K562 (cell line): ENCODE results near the gene CRKL. TPM values are rescaled to one million over a fixed set of nuclear protein-coding genes. Genes with fewer than 3 reads are reported as not detected.
A peak's percentile ranks its signal among the peaks of the same experiment; 100 is the strongest.

Experiments used
- ATAC-seq: fragments of 200-7000 bp; cut with Tn5 transposase; 3 replicates; pipeline ENCODE4 v1.9.1; 2020; ENCODE audit warnings: moderate library complexity
- BruUV-seq: library from RNA; stranded (reverse); fragments of 400-500 nt; replicated peaks from 2 replicates; lab custom pipeline; 2021; lab: Mats Ljungman, UMichigan
- CTCF ChIA-PET: fragments of 300-600 bp; formaldehyde crosslinking; extraction: SDS; loops from one replicate; lab custom pipeline; 2021; ENCODE audit warnings: low intra/inter-chr PET ratio; lab: Yijun Ruan, JAX
- POLR2A ChIA-PET: fragments of 300-600, 350-650 bp; sonication (Branson Sonifier 250); formaldehyde crosslinking; extraction: SDS; loops from one replicate; lab custom pipeline; 2021; ENCODE audit warnings: antibody characterized with exemption, inconsistent platforms; lab: Yijun Ruan, JAX
- DNase-seq, 4 experiments: peaks; one replicate each; pipeline versions ENCODE4 v3.0.0 to v3.0.0-alpha.2; 2011 to 2018; ENCODE audit warnings: low spot score in 3 of 4, mixed read lengths in 3 of 4; ENCODE audit errors: extremely low read depth in 1 of 4
- FAIRE-seq: peaks from 2 replicates; lab custom pipeline; 2011; peaks lifted over from hg19 to GRCh38; lab: Jason Lieb, UNC
- H2AFZ ChIP-seq: 2 replicates; pipeline ENCODE4 v1.6.0; 2011; ENCODE audit warnings: low read depth, low read length, control low read depth, inconsistent platforms
- H3K27ac ChIP-seq: fragments of 200-600 bp; 3 replicates; pipeline ENCODE4 v1.8.0; 2011; ENCODE audit warnings: low read depth, mild to moderate bottlenecking, control low read depth, inconsistent platforms, low read length, moderate library complexity, mixed read lengths; ENCODE audit errors: extremely low read depth
- H3K27me3 ChIP-seq, 2 experiments: fragments of 300-600 bp in 1 of 2; 2 replicates in 1 of 2; 3 replicates in 1 of 2; pipeline versions ENCODE4 v1.6.0 to v1.8.0; 2011; ENCODE audit warnings: inconsistent platforms in 2 of 2, low read length in 2 of 2, mild to moderate bottlenecking in 1 of 2, mixed read lengths in 1 of 2, moderate library complexity in 1 of 2; ENCODE audit not compliant: control insufficient read depth in 2 of 2, insufficient read depth in 2 of 2
- H3K36me3 ChIP-seq: fragments of 300-600 bp; 3 replicates; pipeline ENCODE4 v1.8.0; 2011; ENCODE audit warnings: mild to moderate bottlenecking, low read length, inconsistent platforms; ENCODE audit not compliant: control insufficient read depth, insufficient read depth
- H3K4me1 ChIP-seq, 2 experiments: fragments of 200-600 bp in 1 of 2; replicated peaks in 1 of 2; 2 replicates in 1 of 2; 3 replicates in 1 of 2; pipeline versions ENCODE4 v1.5.1 to v1.8.0; 2011; ENCODE audit warnings: inconsistent platforms in 2 of 2, low read length in 2 of 2, mild to moderate bottlenecking in 1 of 2, mixed read lengths in 1 of 2, moderate library complexity in 1 of 2; ENCODE audit not compliant: control insufficient read depth in 2 of 2, insufficient read depth in 2 of 2
- H3K4me2 ChIP-seq: 2 replicates; pipeline ENCODE4 v1.6.1; 2011; ENCODE audit warnings: low read length, control low read depth, inconsistent platforms, mixed read lengths; ENCODE audit not compliant: insufficient read depth
- H3K4me3 ChIP-seq: fragments of 200-600 bp; sonication (generic), shearing (Covaris generic); 2 replicates; pipeline ENCODE4 v1.5.1; 2016; ENCODE audit warnings: control low read depth, inconsistent platforms
- H3K79me2 ChIP-seq: fragments of 200-600 bp; 3 replicates; pipeline ENCODE4 v1.8.0; 2011; ENCODE audit warnings: low read length, inconsistent platforms; ENCODE audit not compliant: control insufficient read depth, insufficient read depth
- H3K9ac ChIP-seq, 2 experiments: 2 replicates each; pipeline versions ENCODE4 v1.6.0 to v1.6.1; 2011; ENCODE audit warnings: low read depth in 2 of 2, low read length in 2 of 2, control low read depth in 1 of 2, inconsistent platforms in 1 of 2, mild to moderate bottlenecking in 1 of 2, mixed read lengths in 1 of 2; ENCODE audit not compliant: insufficient read depth in 1 of 2
- H3K9me1 ChIP-seq: one replicate; pipeline ENCODE4 v1.6.0; 2011; ENCODE audit warnings: inconsistent platforms, mild to moderate bottlenecking, low read length, moderate library complexity; ENCODE audit not compliant: control insufficient read depth, insufficient read depth
- H3K9me3 ChIP-seq: replicated peaks from 2 replicates; pipeline ENCODE4 v1.5.1; 2011; ENCODE audit warnings: low read depth, low read length, inconsistent platforms; ENCODE audit not compliant: control insufficient read depth, insufficient read depth
- H4K20me1 ChIP-seq: replicated peaks from 2 replicates; pipeline ENCODE4 v1.6.1; 2011; ENCODE audit warnings: low read length, inconsistent platforms, mixed read lengths; ENCODE audit not compliant: control insufficient read depth, insufficient read depth
- ATF1 ChIP-seq, 2 experiments: fragments of 450-650 bp in 1 of 2; IDR thresholded peaks; 2 replicates each; pipeline ENCODE4 v1.6.1; 2016; ENCODE audit warnings: missing compliant biosample characterization in 1 of 2, missing genetic modification characterization in 1 of 2
- CSDE1 ChIP-seq, 2 experiments: fragments of 450-650 bp; IDR thresholded peaks; 2 replicates each; pipeline ENCODE4 v1.6.1; 2016; ENCODE audit warnings: mild to moderate bottlenecking in 1 of 2
- SMAD1 ChIP-seq: fragments of 150-350 bp; IDR thresholded peaks from 2 replicates; pipeline ENCODE4 v1.6.1; 2014; ENCODE audit warnings: low read length, low read depth; ENCODE audit not compliant: partially characterized antibody
- SP1 ChIP-seq: sonication (generic); formaldehyde crosslinking; IDR thresholded peaks from 2 replicates; pipeline ENCODE4 v1.8.1; 2022; ENCODE audit warnings: mild to moderate bottlenecking, missing genetic modification reagents
- ZNF695 ChIP-seq: fragments of 450-650 bp; formaldehyde crosslinking; IDR thresholded peaks from 2 replicates; pipeline ENCODE4 v1.4.0; 2020; ENCODE audit warnings: mild to moderate bottlenecking, moderate library complexity
- WGBS: fragments of 100-300 bp; shearing (Covaris generic); methylation state at CpG from one replicate; pipeline ENCODE4 v1.1.6; 2016; ENCODE audit warnings: low coverage, mixed read lengths; ENCODE audit not compliant: insufficient coverage; ENCODE audit errors: missing lambda C conversion rate; 5-methylcytosine and 5-hydroxymethylcytosine counted together
- in situ Hi-C: fragments of 300-500 bp; cut with MboI; formaldehyde crosslinking; loops from 4 replicates; pipeline ENCODE4 v1.15.0; 2018; ENCODE audit warnings: inconsistent platforms, mixed read lengths
- intact Hi-C: fragments of 100-400 bp; cut with micrococcal nuclease; formaldehyde crosslinking; loops from 2 replicates; pipeline ENCODE4 v1.14.2; 2022
- polyA plus RNA-seq, 8 experiments: library from polyadenylated mRNA; depleted of rRNA in 4 of 8; stranded (reverse) in 5 of 8; unstranded in 3 of 8; fragments of >200 nt; fragmentation: Nextera tagmentation in 2 of 8; fragmentation: Illumina TruSeq in 1 of 8; extraction: Ambion mirVana in 2 of 8; extraction: Trizol in 1 of 8; gene quantifications; 2 replicates each; pipeline versions ENCODE4 v1.2.1 to v1.2.3, GENCODE V29; 2011 to 2014; ENCODE audit warnings: inconsistent platforms in 1 of 8, missing spikeins in 1 of 8
- total RNA-seq, 7 experiments: library from RNA; depleted of rRNA in 6 of 7; stranded (reverse); fragments of >200 nt in 6 of 7; fragmentation: Illumina TruSeq in 2 of 7; extraction: Trizol in 2 of 7; gene quantifications; 2 replicates each; pipeline versions ENCODE4 v1.2.1 to v1.2.3, GENCODE V29; 2011 to 2021; ENCODE audit warnings: low replicate concordance in 1 of 7
- TF ChIP-seq, protein P1 (sequence below): fragments of 450-650 bp; formaldehyde crosslinking; conservative IDR thresholded peaks from 2 replicates; pipeline ENCODE4 v1.4.0; 2022; ENCODE audit warnings: mild to moderate bottlenecking, missing genetic modification characterization
- TF ChIP-seq, protein P2 (sequence below): fragments of 250-450 bp; sonication (Bioruptor Pico); IDR thresholded peaks from 2 replicates; pipeline ENCODE4 v1.8.0; 2022; ENCODE audit warnings: moderate library complexity, mild to moderate bottlenecking, inconsistent platforms
- TF ChIP-seq, protein P3 (sequence below): fragments of 250-450 bp; sonication (Bioruptor Pico); IDR thresholded peaks from 2 replicates; pipeline ENCODE4 v1.5.0; 2021
- TF ChIP-seq, protein P4 (sequence below): fragments of 200-800 bp; sonication (Bioruptor generic); IDR thresholded peaks from 2 replicates; pipeline ENCODE4 v1.6.1; 2016; ENCODE audit warnings: missing genetic modification characterization, missing compliant biosample characterization

Gene CRKL
- total and polyA plus RNA-seq, 9 of the 15 experiments (the other 6 are each of a cell fraction or from before 2014, with no cell fraction given), result 100 to 263 (median 124) TPM

DNA sequence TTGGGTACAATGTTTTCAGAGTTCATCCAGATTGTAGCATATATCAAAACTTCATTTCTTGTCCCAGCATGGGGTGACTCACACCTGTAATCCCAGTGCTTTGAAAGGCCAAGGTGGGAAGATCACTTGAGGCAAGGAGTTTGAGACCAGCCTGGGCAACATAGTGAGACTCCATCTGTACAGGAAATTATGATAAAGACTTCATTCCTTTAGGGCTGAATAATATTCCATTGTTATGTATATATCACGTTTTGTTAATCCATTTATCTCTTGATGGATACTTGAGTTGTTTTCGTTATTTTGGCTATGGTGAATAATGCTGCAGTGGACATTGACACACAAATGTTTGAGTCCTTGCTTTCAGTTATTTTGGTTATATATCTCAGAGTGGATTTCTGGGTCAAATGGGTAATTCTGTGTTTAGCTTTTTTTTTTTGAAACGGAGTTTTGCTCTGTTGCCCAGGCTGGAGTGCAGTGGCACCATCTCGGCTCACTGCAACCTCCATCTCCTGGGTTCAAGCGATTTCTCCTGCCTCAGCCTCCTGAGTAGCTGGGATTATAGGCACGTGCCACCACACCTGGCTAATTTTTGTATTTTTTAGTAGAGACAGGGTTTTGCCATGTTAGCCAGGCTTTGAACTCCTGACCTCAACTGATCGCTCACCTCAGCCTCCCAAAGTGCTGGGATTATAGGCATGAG, 25.1 kb downstream of the CRKL start (continued):
- TF ChIP-seq, protein P1, sequence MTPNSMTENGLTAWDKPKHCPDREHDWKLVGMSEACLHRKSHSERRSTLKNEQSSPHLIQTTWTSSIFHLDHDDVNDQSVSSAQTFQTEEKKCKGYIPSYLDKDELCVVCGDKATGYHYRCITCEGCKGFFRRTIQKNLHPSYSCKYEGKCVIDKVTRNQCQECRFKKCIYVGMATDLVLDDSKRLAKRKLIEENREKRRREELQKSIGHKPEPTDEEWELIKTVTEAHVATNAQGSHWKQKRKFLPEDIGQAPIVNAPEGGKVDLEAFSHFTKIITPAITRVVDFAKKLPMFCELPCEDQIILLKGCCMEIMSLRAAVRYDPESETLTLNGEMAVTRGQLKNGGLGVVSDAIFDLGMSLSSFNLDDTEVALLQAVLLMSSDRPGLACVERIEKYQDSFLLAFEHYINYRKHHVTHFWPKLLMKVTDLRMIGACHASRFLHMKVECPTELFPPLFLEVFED (CRISPR knock-in tag), result 0 out of 2 replicates have a peak, but pooled peaks have one; percentile 56
- TF ChIP-seq, protein P2, sequence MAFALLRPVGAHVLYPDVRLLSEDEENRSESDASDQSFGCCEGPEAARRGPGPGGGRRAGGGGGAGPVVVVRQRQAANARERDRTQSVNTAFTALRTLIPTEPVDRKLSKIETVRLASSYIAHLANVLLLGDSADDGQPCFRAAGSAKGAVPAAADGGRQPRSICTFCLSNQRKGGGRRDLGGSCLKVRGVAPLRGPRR, result 0 out of 2 replicates have a peak, but pooled peaks have one; percentile 66
- peak in 1 of 2 experiments; percentile 36; a peak in 1 of 4 replicates for TF ChIP-seq CSDE1 (IDR thresholded peaks at IDR 0.05)
- TF ChIP-seq, protein P3, sequence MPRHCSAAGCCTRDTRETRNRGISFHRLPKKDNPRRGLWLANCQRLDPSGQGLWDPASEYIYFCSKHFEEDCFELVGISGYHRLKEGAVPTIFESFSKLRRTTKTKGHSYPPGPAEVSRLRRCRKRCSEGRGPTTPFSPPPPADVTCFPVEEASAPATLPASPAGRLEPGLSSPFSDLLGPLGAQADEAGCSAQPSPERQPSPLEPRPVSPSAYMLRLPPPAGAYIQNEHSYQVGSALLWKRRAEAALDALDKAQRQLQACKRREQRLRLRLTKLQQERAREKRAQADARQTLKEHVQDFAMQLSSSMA (CRISPR knock-in tag), result 0 out of 2 replicates have a peak, but pooled peaks have one; percentile 9

DNA sequence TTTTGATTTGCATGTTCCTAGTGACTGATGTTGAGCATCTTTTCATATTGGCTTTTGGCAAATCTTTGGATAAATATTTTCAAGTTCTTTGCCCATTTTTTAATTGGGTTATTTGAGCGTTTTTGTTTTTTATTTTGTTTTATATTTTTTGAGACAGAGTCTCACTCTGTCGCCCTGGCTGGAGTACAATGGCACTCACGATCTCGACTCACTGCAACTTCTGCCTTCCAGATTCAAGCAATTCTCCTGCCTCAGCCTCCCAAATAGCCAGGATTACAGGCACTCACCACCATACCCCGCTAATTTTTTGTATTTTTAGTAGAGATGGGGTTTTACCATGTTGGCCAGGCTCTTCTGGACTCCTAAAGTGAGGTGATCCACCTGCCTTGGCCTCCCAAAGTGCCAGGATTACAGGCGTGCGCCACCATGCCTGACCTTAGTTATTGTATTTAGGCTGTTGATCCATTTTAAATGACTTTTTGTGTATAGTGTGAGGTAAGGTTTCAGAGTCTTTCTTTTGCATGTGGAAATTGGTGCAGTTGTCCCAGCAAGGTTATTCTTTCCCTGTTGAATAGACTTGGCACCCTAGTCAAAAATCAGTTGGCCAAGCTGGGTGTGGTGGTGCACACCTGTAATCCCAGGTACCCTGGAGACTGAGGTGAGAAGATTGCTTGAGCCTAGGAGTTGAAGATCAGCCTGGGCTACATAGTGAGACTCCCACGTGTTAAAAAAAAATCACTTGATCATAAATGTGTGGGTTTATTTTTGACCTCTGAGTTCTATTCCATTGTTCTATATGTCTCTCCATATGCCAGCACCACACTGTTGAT, 26.1 kb downstream of the CRKL start:
- POLR2A ChIA-PET, result interaction anchor here (0.5 to 64.4 kb wide), 3 partner anchors 8 to 862 kb away, joined by 3 to 1556 read pairs (median 1556); partner anchors contain the start of genes AIFM3, CRKL and LZTR1
- no peak for FAIRE-seq
- TF ChIP-seq SMAD1 (no peak), ZNF695 (no peak), SP1 (no peak), ATF1 (CRISPR knock-in tag; IDR thresholded peaks at IDR 0.05) (no peak), ATF1 (tag; IDR thresholded peaks at IDR 0.05) (no peak)
- TF ChIP-seq, protein P4, sequence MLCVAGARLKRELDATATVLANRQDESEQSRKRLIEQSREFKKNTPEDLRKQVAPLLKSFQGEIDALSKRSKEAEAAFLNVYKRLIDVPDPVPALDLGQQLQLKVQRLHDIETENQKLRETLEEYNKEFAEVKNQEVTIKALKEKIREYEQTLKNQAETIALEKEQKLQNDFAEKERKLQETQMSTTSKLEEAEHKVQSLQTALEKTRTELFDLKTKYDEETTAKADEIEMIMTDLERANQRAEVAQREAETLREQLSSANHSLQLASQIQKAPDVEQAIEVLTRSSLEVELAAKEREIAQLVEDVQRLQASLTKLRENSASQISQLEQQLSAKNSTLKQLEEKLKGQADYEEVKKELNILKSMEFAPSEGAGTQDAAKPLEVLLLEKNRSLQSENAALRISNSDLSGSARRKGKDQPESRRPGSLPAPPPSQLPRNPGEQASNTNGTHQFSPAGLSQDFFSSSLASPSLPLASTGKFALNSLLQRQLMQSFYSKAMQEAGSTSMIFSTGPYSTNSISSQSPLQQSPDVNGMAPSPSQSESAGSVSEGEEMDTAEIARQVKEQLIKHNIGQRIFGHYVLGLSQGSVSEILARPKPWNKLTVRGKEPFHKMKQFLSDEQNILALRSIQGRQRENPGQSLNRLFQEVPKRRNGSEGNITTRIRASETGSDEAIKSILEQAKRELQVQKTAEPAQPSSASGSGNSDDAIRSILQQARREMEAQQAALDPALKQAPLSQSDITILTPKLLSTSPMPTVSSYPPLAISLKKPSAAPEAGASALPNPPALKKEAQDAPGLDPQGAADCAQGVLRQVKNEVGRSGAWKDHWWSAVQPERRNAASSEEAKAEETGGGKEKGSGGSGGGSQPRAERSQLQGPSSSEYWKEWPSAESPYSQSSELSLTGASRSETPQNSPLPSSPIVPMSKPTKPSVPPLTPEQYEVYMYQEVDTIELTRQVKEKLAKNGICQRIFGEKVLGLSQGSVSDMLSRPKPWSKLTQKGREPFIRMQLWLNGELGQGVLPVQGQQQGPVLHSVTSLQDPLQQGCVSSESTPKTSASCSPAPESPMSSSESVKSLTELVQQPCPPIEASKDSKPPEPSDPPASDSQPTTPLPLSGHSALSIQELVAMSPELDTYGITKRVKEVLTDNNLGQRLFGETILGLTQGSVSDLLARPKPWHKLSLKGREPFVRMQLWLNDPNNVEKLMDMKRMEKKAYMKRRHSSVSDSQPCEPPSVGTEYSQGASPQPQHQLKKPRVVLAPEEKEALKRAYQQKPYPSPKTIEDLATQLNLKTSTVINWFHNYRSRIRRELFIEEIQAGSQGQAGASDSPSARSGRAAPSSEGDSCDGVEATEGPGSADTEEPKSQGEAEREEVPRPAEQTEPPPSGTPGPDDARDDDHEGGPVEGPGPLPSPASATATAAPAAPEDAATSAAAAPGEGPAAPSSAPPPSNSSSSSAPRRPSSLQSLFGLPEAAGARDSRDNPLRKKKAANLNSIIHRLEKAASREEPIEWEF (CRISPR knock-in tag), result no peak

More for the DNA sequence above, 26.1 kb downstream of the CRKL start:
- CTCF ChIA-PET, result no interaction called here
- no peak overlapping the region for H3K4me2 ChIP-seq
- intact Hi-C loops (loop anchor here (2.0 kb wide), 2 partner anchors 19 to 23 kb away; no protein-coding TSS in a partner anchor), in situ Hi-C loops (no loop called here)
- BruUV-seq, result no TSS peak
- no peaks in the 10 kb centered on the region for H3K27me3 ChIP-seq
- peaks cover 84% of the 10 kb centered on the region for H3K36me3 ChIP-seq
- no peak overlapping the region for H3K9ac ChIP-seq
- no peak overlapping the region for H3K27ac ChIP-seq
- ATAC-seq (no peak), DNase-seq (no peak)
- H2AFZ ChIP-seq, result no peak overlapping the region
- H3K9me3 ChIP-seq, result no peaks in the 10 kb centered on the region
- peaks cover 9 to 23% of the 10 kb centered on the region in 2 experiments; a peak in 3 of 5 replicates for H3K4me1 ChIP-seq
- no peak overlapping the region for H3K4me3 ChIP-seq
- peaks cover 46% of the 10 kb centered on the region for H3K9me1 ChIP-seq
- peaks cover 95% of the 10 kb centered on the region for H4K20me1 ChIP-seq
- WGBS, result 90% methylated on average over 8 of the region's 8 CpGs
- peaks cover 97% of the 10 kb centered on the region for H3K79me2 ChIP-seq
